ENCODE results near the gene FBN1. TPM values are rescaled to one million over a fixed set of nuclear protein-coding genes. Genes with fewer than 3 reads are reported as not detected.

FBN1 gene
- total and polyA plus RNA-seq, 7 donors, result 1.2 to 173 (median 57.0) TPM

DNA sequence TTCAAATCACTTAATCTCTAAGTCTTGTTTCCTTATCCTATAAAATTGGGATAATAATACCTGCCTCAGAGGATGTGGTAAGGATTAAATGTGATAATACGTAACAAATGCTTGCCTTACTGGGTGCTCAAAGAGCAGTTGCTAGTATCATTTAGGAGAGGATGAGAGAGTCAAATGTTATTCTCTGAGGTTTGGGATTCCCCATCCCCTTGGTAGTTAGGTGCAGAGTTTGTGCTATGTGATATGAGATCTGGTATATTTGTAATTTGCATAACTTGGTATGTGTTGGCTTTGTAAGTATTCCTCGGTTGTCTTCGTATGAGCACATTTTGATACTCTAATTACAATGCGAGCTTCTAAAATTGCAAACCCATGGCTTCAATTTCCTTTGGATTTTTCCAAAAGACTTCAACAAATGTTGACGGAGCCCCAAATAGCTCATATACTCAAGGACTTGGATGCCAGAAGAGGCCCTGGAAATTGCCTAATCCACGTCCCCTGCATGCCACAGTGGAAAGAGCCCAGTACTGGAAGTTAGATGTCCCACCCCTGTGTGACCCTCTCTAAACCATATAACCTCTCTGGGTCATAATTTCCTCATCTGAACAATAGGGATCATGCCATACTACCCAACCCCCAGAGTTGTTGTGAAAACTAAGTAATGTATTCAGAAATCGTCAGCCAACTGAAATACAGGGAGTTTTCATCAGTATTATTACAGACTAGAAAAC lies 85.0 kb downstream of the FBN1 start:
- peak overlapping the region in 3 of 4 donors; percentile 54 to 82 (median 70) for H3K27ac ChIP-seq
- peaks cover 0 to 28% (median 23%) of the 10 kb centered on the region in 4 donors for H3K4me1 ChIP-seq
- intact Hi-C loops (cut with DNase I), result no loop called here
- no peak for TF ChIP-seq EP300 (IDR thresholded peaks at IDR 0.05)
- TF ChIP-seq POLR2AphosphoS5 (IDR thresholded peaks at IDR 0.05), result no peak
- TF ChIP-seq, protein P1, sequence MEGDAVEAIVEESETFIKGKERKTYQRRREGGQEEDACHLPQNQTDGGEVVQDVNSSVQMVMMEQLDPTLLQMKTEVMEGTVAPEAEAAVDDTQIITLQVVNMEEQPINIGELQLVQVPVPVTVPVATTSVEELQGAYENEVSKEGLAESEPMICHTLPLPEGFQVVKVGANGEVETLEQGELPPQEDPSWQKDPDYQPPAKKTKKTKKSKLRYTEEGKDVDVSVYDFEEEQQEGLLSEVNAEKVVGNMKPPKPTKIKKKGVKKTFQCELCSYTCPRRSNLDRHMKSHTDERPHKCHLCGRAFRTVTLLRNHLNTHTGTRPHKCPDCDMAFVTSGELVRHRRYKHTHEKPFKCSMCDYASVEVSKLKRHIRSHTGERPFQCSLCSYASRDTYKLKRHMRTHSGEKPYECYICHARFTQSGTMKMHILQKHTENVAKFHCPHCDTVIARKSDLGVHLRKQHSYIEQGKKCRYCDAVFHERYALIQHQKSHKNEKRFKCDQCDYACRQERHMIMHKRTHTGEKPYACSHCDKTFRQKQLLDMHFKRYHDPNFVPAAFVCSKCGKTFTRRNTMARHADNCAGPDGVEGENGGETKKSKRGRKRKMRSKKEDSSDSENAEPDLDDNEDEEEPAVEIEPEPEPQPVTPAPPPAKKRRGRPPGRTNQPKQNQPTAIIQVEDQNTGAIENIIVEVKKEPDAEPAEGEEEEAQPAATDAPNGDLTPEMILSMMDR (IDR thresholded peaks at IDR 0.05), result no peak
- TF ChIP-seq POLR2A (IDR thresholded peaks at IDR 0.05), result no peak
- H3K9me3 ChIP-seq, result no peaks in the 10 kb centered on the region
- no peaks in the 10 kb centered on the region for H3K27me3 ChIP-seq
- no peaks in the 10 kb centered on the region for H3K36me3 ChIP-seq
- DNase-seq, result no peak
- 90 to 92% methylated on average over 7 of the region's 7 CpGs for WGBS, 2 donors
- no peak overlapping the region for H3K4me3 ChIP-seq

DNA sequence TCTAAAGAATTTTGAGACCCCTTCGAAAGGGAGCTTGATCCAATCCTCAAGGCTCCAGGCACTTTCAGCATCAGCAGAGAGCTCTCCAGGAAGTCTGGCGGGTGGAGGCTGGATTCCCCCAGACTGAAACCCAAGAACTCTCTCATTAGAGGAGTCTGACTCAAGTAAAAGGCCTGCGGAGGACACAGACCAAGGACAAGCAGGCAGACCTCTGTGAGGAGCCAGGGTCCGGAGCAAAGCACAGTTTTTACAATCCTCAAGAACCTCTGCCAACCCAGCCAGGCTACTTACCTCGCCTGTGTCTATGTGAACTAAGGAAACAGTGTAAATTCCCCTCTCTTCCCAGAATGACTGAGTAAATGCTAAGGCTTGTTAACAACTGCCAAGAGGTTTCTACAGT lies 86.2 kb downstream of the FBN1 start:
- intact Hi-C loops (cut with DNase I), result no loop called here
- Histone ChIP-seq H3K9me3 (no peaks in the 10 kb centered on the region), H3K4me3 (no peak overlapping the region), H3K4me1 (peaks cover 0 to 28% (median 23%) of the 10 kb centered on the region in 4 donors), H3K36me3 (no peaks in the 10 kb centered on the region), H3K27me3 (no peaks in the 10 kb centered on the region), H3K27ac (peak overlapping the region in 3 of 4 donors; percentile 54 to 82 (median 70))
- peak; percentile 71 for DNase-seq
- 51 to 60% methylated on average over 5 of the region's 5 CpGs for WGBS, 2 donors
- no peak for TF ChIP-seq POLR2AphosphoS5 (IDR thresholded peaks at IDR 0.05)
- no peak for TF ChIP-seq POLR2A (IDR thresholded peaks at IDR 0.05)
- no peak for TF ChIP-seq EP300 (IDR thresholded peaks at IDR 0.05)
- TF ChIP-seq, protein P1 (IDR thresholded peaks at IDR 0.05), result no peak

DNA sequence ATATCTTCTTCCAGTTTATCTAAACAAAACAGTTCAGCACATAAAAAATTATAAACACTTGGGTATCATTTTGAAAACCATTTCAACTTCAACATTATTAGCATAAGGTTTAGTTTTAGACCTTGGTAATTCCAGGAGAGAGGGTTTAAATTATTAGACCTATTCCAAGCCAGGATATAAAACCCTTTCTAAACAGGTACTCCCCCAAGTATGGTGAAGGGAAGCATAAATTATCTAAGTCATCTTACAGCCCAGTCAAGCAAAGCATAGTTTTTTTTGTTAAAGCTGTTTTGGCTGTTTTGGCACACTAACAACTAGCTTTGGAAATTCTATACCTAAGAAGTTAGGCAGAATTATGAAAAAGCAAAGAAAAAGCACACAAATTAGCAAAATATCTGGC lies 87.3 kb downstream of the FBN1 start:
- no peaks in the 10 kb centered on the region for H3K9me3 ChIP-seq
- H3K27ac ChIP-seq, result peak overlapping the region in 2 of 4 donors; percentile 70 to 82
- TF ChIP-seq, protein P1 (IDR thresholded peaks at IDR 0.05), result no peak
- TF ChIP-seq POLR2A (IDR thresholded peaks at IDR 0.05) (no peak), POLR2AphosphoS5 (IDR thresholded peaks at IDR 0.05) (no peak), EP300 (IDR thresholded peaks at IDR 0.05) (no peak)
- H3K36me3 ChIP-seq, result no peaks in the 10 kb centered on the region
- intact Hi-C loops (cut with DNase I), result no loop called here
- H3K4me1 ChIP-seq, result peaks cover 0 to 28% (median 23%) of the 10 kb centered on the region in 4 donors
- H3K4me3 ChIP-seq, result no peak overlapping the region
- no peaks in the 10 kb centered on the region for H3K27me3 ChIP-seq
- no peak for DNase-seq

DNA sequence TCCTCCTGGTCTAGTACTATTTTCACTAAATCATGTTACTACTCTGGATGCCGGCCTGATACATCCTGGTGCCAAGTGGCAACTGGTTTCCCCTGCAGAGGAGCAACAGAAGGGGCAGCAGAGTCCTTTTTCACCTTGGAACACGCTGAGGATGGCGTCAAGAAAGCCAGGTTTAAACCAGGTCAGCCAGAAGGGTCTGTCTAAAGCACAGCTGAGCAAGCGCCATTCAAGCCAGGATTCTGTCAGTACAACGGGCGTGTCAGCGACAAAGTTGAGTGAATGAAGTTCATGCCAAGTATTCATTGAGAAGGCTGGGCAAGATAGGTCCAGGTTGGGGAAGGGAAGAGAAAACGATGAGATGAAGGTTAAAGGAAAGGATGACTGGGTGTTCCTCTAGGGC lies 88.2 kb downstream of the FBN1 start:
- Histone ChIP-seq H3K9me3 (no peaks in the 10 kb centered on the region), H3K36me3 (no peaks in the 10 kb centered on the region), H3K4me3 (no peak overlapping the region), H3K4me1 (peaks cover 0 to 28% (median 23%) of the 10 kb centered on the region in 4 donors), H3K27ac (peak overlapping the region in 1 of 4 donors; percentile 82), H3K27me3 (no peaks in the 10 kb centered on the region)
- 50 to 82% methylated on average over 8 of the region's 8 CpGs for WGBS, 2 donors
- DNase-seq, result no peak
- no peak for TF ChIP-seq EP300 (IDR thresholded peaks at IDR 0.05)
- TF ChIP-seq, protein P1 (IDR thresholded peaks at IDR 0.05), result no peak
- TF ChIP-seq POLR2AphosphoS5 (IDR thresholded peaks at IDR 0.05), result no peak
- TF ChIP-seq POLR2A (IDR thresholded peaks at IDR 0.05), result no peak
- intact Hi-C loops (cut with DNase I), result no loop called here

All from sigmoid colon (tissue), 7 donors.